Parietal lobe (tissue), 1 donor: ENCODE data around the gene VSIG10L2. TPM values are rescaled to one million over a fixed set of nuclear protein-coding genes. Genes with fewer than 3 reads are reported as not detected.

Source experiments
- total RNA-seq: library from RNA; depleted of rRNA; stranded (reverse); fragments of >200 nt; gene quantifications from one replicate; pipeline ENCODE4 v1.2.3, GENCODE V29; 2014

The VSIG10L2 gene
- not detected for total RNA-seq

GRCh38 chr11:125945797-125946520 is at the start of gene VSIG10L2:
VSIG10L2 (plus strand) TSS chr11:125946044; CDS start chr11:125946056, 12 bp downstream.

DNA sequence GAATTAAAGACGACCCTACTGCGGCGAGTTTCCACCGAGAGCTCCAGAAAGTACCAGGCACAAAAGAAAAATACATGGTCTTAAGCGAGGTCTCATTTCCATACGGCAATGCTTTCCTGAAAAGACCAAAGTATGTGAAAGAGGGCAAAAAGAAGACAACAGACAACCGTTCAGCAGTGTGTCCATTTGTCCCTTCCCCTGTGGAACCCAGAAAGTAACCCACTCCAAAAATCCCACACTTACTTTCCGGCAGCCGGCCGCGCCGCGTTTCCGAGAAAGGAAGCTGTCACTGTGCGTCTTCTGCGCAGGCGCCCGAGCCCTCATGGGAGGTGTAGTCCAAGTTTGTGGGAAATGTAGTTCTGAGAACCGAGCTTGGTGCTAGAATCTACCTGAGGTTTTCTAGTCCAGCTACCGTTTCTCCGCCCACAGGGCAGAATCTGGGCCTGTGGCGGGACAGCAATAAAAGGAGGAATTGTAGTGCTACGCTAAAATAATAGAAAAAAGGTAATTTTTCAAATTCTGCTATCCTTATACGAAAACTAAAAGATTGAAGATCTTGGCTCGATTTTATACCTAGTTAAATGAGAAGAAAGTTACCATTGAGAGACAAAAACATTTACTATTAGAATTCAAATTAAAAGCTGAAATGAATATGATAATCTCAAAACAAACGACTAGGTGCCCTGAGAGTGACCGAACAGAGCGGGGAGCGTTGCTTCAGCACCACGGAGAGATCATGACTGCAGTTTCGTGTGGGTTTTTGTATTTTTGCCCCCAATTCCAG is 42.7 kb upstream of the VSIG10L2 start, which contains the start of gene PUS3:
PUS3 (minus strand) TSS at position 280 of the 784 bp plus-strand sequence. CDS start 6,922 bp downstream, outside the sequence.

GRCh38 chr11:125903711-125904659 is 41.9 kb upstream of the VSIG10L2 start, which contains the start of gene DDX25:
DDX25 (plus strand) TSS chr11:125904508; CDS start chr11:125904518, 10 bp downstream.

Other genes starting within 250 kb of the VSIG10L2 start
- not detected for gene PATE1, start 199.8 kb upstream of the VSIG10L2 start, total RNA-seq
- 1.9 TPM for gene PATE2, start 167.2 kb upstream of the VSIG10L2 start, total RNA-seq
- gene PATE3, start 157.9 kb upstream of the VSIG10L2 start, total RNA-seq, result not detected
- not detected for gene PATE4, start 112.7 kb upstream of the VSIG10L2 start, total RNA-seq
- 9.7 TPM for gene HYLS1, start 58.4 kb upstream of the VSIG10L2 start, total RNA-seq
- 9.4 TPM for gene PUS3, start 42.8 kb upstream of the VSIG10L2 start, total RNA-seq
- gene DDX25, start 41.5 kb upstream of the VSIG10L2 start, total RNA-seq, result 23.2 TPM
- gene CDON, start 116.8 kb downstream of the VSIG10L2 start, total RNA-seq, result 72.9 TPM